SK-N-SH (cell line): ENCODE results near the gene AMN1.

ENCODE experiments used
- ELF1 ChIP-seq: IDR thresholded peaks from 2 replicates; pipeline ENCODE4 v1.4.0; 2012
- EP300 ChIP-seq, 2 experiments: IDR thresholded peaks; 2 replicates each; pipeline versions ENCODE4 v1.4.0 to v1.6.1; 2012; ENCODE audit warnings: borderline replicate concordance in 1 of 2, low read depth in 1 of 2, low read length in 1 of 2
- MEF2A ChIP-seq: IDR thresholded peaks from 2 replicates; pipeline ENCODE4 v1.4.0; 2012; ENCODE audit warnings: low read depth, borderline replicate concordance
- POLR2AphosphoS5 ChIP-seq: IDR thresholded peaks from 2 replicates; pipeline ENCODE4 v1.6.1; 2012; ENCODE audit warnings: low read depth, low read length
- RAD21 ChIP-seq: IDR thresholded peaks from 2 replicates; pipeline ENCODE4 v1.6.1; 2012; ENCODE audit warnings: mild to moderate bottlenecking, low read length
- RFX5 ChIP-seq: IDR thresholded peaks from 2 replicates; pipeline ENCODE4 v1.6.1; 2012; ENCODE audit warnings: mild to moderate bottlenecking, improper control_type of control experiment, low read length
- TEAD4 ChIP-seq: IDR thresholded peaks from 2 replicates; pipeline ENCODE4 v1.4.0; 2012; ENCODE audit warnings: mild to moderate bottlenecking, borderline replicate concordance; ENCODE audit not compliant: insufficient read depth
- YY1 ChIP-seq: IDR thresholded peaks from 2 replicates; pipeline ENCODE4 v1.4.0; 2012; ENCODE audit warnings: low read depth, mild to moderate bottlenecking
- TF ChIP-seq, protein P1 (sequence below): fragments of 200-600 bp; sonication (generic); IDR thresholded peaks from 2 replicates; pipeline ENCODE4 v1.6.1; 2017; ENCODE audit warnings: antibody characterized with exemption, mild to moderate bottlenecking, moderate library complexity
- TF ChIP-seq, protein P2 (sequence below): IDR thresholded peaks from 2 replicates; pipeline ENCODE4 v1.6.1; 2012; ENCODE audit warnings: mild to moderate bottlenecking, low read depth, low read length, moderate library complexity

DNA sequence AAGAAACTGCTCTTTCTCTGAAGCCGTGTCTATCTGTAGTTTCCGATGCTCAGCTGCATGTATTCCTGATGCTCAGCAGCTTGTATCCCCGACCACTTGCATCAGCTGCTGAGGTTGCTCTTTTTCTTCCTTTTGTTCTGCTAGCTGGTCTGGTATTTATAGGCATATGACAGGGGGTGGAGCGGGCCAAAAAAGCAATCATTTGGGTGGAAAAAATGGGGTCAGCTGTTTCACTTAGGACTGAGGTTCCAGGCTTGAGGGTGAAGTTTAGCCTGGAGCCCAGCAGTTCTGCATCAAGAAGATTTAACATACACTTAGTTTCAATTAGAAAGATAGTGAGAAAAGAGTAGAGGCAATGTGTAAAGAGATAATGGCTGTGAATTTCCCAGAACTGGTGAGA is 23.6 kb upstream of the AMN1 start:
- TF ChIP-seq EP300 (IDR thresholded peaks at IDR 0.05; ENCODE audit: borderline replicate concordance in 1 of 2, low read depth in 1 of 2, low read length in 1 of 2) (no peak), YY1 (no peak), TEAD4 (no peak), RAD21 (no peak), RFX5 (no peak), MEF2A (no peak), POLR2AphosphoS5 (no peak), ELF1 (no peak)
- TF ChIP-seq, protein P1, sequence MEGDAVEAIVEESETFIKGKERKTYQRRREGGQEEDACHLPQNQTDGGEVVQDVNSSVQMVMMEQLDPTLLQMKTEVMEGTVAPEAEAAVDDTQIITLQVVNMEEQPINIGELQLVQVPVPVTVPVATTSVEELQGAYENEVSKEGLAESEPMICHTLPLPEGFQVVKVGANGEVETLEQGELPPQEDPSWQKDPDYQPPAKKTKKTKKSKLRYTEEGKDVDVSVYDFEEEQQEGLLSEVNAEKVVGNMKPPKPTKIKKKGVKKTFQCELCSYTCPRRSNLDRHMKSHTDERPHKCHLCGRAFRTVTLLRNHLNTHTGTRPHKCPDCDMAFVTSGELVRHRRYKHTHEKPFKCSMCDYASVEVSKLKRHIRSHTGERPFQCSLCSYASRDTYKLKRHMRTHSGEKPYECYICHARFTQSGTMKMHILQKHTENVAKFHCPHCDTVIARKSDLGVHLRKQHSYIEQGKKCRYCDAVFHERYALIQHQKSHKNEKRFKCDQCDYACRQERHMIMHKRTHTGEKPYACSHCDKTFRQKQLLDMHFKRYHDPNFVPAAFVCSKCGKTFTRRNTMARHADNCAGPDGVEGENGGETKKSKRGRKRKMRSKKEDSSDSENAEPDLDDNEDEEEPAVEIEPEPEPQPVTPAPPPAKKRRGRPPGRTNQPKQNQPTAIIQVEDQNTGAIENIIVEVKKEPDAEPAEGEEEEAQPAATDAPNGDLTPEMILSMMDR = no peak
- TF ChIP-seq, protein P2, sequence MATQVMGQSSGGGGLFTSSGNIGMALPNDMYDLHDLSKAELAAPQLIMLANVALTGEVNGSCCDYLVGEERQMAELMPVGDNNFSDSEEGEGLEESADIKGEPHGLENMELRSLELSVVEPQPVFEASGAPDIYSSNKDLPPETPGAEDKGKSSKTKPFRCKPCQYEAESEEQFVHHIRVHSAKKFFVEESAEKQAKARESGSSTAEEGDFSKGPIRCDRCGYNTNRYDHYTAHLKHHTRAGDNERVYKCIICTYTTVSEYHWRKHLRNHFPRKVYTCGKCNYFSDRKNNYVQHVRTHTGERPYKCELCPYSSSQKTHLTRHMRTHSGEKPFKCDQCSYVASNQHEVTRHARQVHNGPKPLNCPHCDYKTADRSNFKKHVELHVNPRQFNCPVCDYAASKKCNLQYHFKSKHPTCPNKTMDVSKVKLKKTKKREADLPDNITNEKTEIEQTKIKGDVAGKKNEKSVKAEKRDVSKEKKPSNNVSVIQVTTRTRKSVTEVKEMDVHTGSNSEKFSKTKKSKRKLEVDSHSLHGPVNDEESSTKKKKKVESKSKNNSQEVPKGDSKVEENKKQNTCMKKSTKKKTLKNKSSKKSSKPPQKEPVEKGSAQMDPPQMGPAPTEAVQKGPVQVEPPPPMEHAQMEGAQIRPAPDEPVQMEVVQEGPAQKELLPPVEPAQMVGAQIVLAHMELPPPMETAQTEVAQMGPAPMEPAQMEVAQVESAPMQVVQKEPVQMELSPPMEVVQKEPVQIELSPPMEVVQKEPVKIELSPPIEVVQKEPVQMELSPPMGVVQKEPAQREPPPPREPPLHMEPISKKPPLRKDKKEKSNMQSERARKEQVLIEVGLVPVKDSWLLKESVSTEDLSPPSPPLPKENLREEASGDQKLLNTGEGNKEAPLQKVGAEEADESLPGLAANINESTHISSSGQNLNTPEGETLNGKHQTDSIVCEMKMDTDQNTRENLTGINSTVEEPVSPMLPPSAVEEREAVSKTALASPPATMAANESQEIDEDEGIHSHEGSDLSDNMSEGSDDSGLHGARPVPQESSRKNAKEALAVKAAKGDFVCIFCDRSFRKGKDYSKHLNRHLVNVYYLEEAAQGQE = no peak
